ENCODE data around the gene NPC2.

- TF ChIP-seq EZH2 (IDR thresholded peaks at IDR 0.05) (no peak), POLR2AphosphoS5 (IDR thresholded peaks at IDR 0.05; ENCODE audit: borderline replicate concordance, low read depth, low read length) (no peak), FOXP2 (optimal IDR thresholded peaks at IDR 0.05; ENCODE audit: control extremely low read depth, extremely low read length, insufficient read depth) (no peak)
Measured at GRCh38 chr14:74441113-74441512, 52.0 kb downstream of the NPC2 start.

All from SK-N-MC (cell line).